DMS 273 (cell line): ENCODE data around the gene MET.
A peak's percentile ranks its signal among the peaks of the same experiment; 100 is the strongest.
"Not testable (repeated sequence)": the region's sequence is repeated elsewhere in the genome, so short reads cannot be mapped to it uniquely, and the experiment has no call there.

ENCODE experiments used
- DNase-seq: peaks from one replicate; lab custom pipeline; 2025; ENCODE audit not compliant: unreplicated experiment; lab: John Stamatoyannopoulos, UW

MET gene

DNA sequence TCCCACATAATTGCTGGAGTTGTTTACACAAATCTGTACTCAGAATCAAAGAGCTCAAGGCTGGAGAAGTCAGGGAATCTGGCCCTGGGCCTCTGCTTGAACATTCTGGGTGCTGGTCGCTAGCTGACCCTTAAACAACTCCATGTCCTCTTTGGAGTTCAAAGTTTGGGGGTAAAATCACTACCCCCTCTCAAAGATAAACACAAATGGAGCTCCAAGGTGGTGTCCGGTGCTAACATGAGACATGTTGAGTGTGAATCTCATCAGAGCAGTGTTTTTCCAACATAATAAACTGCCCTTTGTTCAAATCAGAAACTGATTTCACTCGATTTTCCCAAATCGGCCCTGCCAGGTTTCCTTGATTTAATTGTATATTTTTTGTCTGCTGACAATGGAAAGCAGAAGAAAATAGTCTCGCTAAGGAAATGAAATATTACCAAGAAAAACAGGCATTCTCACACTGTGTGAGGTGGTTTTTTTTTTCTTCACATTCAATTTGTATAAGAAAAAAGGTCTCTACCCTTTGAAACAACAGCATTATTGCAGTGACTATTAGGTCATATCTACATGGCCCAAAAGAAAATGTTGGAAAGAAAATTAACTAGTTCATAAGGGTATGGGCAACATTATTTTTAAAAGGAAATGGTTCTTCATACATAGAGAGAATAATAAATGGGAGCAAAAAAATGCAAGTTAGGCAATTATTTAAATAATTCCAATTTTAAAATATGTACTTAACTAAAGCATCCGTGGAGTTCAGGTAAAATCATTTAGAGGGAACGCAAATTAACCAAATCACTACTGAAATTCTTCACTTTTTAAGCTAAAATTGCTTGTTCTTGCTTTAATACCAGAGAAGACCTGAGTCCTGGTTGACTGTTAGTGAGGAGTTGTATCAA, 134.3 kb downstream of the MET start:
- no peak for DNase-seq

DNA sequence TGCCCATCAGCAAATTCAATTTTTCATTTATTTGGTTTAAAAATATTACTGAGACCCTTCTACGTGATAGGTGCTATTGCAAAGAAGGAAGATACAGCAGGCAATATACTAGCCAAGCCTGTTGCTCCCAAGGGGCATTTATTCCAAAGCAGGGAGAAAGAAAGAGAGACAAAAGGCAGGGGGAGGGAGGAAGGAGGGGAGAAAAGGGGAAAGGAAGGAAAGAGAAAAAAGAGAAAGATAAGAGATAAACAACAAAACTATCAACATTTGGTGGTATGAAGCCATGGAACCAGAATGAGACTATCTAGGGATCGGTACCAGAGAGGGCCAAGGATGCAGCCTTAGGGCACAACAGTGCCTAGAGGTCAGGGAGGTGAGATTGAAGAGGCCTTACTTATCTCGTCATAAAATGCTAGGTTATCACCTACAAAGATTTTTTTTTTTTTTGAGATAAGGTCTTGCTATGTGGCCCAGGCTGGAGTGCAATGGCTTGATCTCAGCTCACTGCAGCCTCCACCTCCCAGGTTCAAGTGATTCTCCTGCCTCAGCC, 135.1 kb downstream of the MET start:
- no peak for DNase-seq

- peak; percentile 88 for DNase-seq
Measured at GRCh38 chr7:116809636-116810266, 137.8 kb downstream of the MET start.

DNA sequence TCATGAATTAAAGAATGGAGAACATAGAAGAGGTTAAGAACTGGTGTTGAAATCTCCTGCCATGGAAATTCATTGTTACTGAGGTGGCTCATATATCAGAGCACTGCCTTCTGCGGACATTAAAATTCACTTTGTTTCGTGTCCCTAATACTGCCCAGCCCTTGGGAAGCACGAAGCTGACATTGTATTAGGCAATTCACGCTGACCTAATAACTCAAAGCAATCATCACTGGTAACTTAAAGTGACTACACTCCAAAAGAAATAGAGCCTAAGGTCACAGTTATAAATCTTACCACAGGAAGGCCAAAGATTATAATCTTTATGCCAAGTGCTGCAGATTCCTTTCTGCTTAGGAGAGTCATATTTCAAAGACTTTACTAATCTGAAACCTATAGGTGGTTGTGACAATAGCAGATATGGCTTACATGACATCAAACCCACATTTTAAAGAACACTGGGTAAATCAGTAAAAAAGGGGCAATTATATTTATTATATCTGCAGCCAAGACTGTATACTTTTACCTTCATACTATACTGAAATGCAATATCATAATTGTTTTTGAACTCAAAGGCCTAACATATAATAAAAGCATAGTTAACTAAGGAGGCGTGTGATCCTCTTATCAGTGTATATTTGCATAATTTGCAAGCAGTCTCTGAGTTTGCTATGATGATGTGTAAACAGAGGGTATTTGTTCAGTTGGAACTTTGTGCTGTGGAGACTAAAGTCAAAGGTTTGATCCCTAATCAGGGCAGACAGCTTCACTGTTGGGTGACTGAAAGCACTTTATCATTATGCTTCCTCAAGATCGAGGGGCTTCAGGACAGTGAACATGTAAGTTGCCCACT, 138.5 kb downstream of the MET start:
- DNase-seq: no peak

- DNase-seq: no peak
Measured at GRCh38 chr7:116811768-116812167, 139.8 kb downstream of the MET start.

DNA sequence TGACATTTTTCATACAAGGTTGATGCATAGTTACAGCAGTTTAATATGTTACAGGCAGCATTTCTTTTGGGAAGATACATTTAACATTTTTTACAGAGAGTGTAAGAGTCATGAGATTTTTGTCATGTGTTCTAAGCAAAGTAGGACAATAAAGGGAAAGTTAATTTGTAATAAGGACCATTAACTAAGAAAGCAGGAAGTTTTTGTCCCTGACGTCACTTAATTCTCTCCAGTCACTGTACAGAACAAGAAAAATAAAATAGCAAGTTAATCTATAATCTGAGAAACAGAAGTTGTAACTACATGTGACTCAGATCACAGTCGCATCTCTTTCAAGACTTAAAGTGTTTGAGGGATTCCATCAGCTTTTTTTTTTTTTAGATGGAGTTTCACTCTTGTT, 140.9 kb downstream of the MET start:
- no peak for DNase-seq

GRCh38 chr7:116813371-116813770, 141.4 kb downstream of the MET start:
- DNase-seq: not testable (repeated sequence)

DNA sequence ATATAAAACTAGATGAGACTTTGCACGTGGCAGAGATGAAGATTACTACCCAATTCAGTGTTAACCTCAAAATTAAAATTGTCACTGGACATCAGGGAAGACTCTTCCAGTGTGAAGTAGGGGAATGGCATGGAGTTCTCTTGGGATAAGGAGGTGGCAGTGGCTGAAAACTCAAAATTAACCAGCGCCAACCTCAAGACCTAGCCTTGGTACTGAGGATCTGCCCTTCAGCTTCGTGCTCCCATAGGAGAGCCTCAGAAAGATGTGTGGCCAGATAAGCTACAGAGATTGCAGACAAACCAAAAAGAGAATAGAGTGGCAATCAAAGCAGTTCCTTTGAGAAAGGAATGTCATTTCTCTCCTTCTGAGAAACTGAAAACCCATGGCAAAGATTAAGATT, 143.0 kb downstream of the MET start:
- DNase-seq: no peak

GRCh38 chr7:116820149-116820548, 148.2 kb downstream of the MET start:
- DNase-seq: no peak

DNA sequence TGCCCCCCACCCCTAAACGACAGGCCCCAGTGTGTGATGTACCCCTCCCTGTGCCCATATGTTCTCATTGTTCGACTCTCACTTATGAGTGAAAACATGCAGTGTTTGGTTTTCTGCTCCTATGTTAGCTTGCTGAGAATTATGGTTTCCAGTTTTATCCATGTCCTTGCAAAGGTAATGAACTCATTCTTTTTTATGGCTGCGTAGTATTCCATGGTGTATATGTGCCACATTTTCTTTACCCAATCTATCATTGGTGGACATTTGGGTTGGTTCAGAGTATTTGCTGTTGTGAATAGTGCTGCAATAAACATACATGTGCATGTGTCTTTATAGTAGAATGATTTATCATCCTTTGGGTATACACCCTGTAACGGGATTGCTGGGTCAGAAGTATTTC, 149.7 kb downstream of the MET start:
- not testable (repeated sequence) for DNase-seq

DNA sequence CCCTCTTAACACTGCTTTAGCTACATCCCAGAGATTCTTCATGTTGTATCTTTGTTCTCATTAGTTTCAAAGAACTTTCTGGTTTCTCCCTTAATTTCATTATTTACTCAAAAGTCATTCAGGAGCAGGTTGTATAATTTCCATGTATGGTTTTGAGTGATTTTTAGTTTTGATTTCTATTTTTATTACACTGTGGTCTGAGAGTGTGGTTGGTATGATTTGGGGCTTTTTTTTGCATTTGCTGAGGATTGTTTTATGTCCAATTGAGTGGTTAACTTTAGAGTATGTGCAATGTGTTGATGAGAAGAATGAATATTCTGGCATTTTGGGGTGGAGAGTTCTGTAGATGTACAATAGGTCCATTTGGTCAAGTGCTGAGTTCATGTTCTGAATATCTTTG, 152.5 kb downstream of the MET start:
- DNase-seq: no peak

DNA sequence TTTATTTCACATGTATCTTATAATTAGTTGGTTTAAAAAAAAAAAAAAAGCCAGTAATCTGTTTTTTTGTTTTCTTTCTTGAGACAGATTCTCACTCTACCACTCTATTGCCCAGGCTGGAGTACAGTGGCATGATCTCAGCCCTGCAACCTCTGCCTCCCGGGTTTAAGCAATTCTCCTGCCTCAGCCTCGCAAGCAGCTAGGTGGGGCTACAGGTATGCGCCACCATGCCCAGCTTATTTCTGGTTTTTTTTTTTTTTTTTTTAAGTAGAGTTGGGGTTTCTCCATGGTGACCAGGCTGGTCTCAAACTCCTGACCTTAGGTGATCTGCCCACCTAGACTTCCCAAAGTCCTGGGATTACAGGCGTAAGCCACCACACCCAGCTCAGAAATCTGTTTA, 156.3 kb downstream of the MET start:
- no peak for DNase-seq

DNA sequence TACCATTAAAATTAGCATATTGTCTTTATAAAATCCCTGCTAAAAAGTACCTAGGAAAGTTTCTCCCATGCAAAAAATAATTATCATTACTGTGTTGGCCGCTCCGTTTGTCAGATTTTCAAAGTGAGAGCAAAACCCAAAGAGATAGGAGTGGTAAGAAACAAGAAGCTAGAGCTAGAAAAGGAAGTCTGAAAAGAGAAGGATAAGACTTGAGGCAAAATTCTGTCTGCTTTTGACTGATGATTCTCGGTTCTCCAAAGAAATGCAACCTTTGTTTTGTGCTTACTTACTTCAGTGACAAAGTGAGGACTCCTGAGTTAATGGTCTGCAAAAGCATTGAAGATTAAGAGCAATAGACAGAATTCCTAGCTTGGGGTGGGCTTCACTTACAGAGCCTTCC, 157.0 kb downstream of the MET start:
- DNase-seq: no peak

DNA sequence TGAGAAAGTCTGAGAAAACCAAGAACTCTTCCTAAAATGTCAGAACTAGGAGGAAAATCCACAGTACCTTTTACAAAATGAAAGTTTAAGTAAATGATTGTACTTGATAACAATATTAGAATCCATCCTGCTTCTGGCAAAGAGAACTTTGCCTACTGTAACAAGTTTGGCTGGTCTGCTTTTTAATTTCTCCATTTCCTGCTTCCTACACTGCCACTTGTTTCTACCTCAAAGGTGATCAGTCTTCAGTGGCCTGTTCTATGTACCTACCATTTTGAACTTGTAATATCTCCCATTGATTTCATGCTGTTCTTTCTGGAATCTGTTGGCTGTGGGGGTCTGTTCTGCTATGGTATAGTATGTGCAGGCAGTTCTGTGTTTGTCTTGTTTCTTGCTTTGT, 157.5 kb downstream of the MET start:
- DNase-seq: no peak

GRCh38 chr7:116832692-116833091, 160.7 kb downstream of the MET start:
- DNase-seq: no peak

- peak; percentile 24 for DNase-seq
Measured at GRCh38 chr7:116834815-116835504, 163.0 kb downstream of the MET start.

- no peak for DNase-seq
Measured at GRCh38 chr7:116836048-116836447, 164.1 kb downstream of the MET start.

GRCh38 chr7:116836911-116837310, 164.9 kb downstream of the MET start:
- DNase-seq: no peak

- DNase-seq: no peak
Measured at GRCh38 chr7:116837586-116837985, 165.6 kb downstream of the MET start.

GRCh38 chr7:116840256-116840655, 168.3 kb downstream of the MET start:
- DNase-seq: no peak

GRCh38 chr7:116842371-116842770, 170.4 kb downstream of the MET start:
- DNase-seq: no peak
